HL-60/S4 treated with phorbol 12-myristate 13-acetate at 8.2 ng/mL for 4 days and 3 days (cell line): ENCODE data around the gene CCDC159.
"Not testable (repeated sequence)": the region's sequence is repeated elsewhere in the genome, so short reads cannot be mapped to it uniquely, and the experiment has no call there.

ENCODE experiments used
- in situ Hi-C: fragments of 300-500 bp; cut with MboI; formaldehyde crosslinking; loops from 2 replicates; pipeline ENCODE4 v1.15.0; 2022; ENCODE audit warnings: low sequenced_read_pairs

The CCDC159 gene

DNA sequence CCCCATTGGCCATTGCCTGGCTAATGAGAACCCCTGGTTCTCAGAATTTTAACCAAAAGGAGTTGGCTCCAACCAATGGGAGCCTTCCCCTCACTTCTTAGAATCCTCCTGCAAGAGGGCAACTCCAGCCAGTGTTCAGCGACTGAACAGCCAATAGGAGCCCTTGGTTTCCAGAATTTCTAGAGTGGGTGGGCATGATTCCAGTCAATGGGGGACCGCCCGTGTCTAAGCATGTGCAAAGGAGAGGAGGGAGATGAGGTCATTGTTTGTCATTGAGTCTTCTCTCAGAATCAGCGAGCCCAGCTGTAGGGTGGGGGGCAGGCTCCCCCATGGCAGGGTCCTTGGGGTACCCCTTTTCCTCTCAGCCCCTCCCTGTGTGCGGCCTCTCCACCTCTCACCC lies 18.6 kb downstream of the CCDC159 start:
- in situ Hi-C loops, result no loop called here

DNA sequence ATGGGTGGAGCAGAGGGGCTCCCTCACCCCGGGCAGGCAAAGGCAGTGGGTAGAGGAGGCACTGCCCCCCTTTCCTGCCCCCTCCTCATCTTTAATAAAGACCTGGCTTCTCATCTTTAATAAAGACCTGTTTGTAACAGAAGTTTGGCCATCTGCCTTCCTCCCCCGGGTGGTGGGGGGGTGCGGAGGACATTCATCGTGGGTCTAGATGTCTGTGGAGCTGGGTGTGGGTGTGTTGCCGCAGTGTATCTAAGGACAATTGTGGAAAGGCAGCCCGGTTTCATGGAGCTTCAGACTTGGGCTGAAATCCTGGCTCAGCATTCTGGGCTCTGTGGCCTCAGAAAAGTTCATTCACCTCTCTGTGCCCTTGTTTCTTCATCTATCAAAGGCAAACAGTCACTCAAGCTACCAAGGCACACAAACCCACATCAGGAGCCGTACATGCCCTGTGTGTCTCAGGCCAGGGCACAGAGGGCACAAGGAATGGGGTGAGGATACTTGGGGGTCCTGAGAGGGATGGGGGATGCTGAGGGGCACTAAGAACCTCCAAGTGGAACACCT lies 19.3 kb downstream of the CCDC159 start:
- in situ Hi-C loops, result no loop called here

GRCh38 chr19:11367528-11367927 lies 21.2 kb downstream of the CCDC159 start:
- in situ Hi-C loops, result no loop called here

DNA sequence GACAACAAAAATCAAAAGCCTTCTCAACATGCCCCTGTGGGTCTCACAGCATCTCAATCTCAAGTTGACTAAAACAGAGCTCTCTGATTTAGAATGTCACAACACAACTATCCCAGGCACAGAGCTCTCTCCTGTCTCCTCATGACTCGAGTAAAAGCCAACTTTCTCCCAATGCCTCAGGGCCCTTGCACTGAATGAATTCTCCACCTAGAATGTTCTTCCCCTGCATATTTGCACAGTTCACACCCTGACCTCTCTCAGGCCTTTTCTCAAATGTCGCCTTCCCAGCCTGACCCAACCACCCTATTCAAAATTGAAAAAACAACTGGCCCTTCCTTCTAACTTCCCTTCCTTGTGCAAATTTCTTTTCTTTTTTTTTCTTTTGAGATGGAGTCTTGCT lies 24.4 kb downstream of the CCDC159 start:
- in situ Hi-C loops, result no loop called here

DNA sequence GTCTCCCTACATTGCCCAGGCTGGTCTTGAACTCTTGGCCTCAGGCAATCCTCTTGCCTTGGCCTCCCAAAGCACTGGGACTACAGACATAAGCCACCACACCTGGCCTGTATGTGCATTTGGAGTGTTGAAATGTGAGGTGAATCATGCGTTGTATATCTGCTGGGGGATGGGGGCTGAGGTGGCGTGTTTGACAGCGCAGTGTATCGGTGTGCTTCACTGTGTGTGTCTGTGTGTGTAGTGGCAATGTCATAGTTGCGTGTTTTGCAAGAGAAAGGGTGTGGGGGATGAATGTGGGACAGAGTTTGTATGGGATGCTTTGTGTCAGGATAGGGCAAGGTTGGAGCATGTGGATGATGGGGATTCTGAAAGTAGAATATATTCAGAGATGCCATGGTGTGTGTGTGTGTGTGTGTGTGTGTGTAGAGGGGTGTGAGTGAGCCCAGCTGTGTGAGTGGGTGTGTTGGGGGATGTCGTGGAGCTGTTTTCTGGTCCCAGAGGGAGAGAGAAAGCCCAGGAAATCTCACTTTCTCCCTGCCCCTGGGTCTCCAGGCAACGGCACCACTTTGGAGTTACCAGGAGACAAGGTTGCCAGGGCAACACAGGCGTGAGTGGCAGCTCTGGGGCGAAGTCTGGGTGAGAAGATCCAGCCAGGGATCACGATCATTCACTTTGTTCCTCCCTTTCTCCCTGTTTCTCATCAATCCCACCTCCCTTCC lies 27.0 kb downstream of the CCDC159 start:
- in situ Hi-C loops, result no loop called here

DNA sequence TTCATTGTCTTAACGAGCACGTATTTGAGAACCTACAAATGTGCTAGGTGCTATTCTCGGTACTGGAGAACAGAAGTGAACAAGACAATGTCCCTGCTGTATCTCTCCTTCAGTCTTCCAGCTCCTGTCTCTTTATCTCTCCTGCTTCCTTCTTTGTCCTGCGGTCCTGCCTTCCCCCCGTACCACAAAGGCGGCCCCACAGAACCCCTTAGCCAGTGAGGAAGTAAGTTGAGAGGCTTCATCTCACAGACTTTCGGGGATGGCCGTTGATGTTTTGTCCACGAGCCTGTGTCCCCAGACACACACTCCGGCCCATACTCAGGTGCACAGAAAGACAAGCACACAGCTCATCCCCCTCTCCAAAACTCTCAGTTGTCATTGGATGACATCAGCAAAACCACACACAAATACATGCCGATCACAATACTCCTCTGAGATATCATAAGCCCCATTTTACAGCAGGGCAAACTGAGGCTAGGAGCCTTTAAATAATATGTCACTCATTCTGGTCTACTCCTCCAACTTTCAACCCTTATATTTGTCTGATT lies 27.6 kb downstream of the CCDC159 start:
- in situ Hi-C loops, result no loop called here

DNA sequence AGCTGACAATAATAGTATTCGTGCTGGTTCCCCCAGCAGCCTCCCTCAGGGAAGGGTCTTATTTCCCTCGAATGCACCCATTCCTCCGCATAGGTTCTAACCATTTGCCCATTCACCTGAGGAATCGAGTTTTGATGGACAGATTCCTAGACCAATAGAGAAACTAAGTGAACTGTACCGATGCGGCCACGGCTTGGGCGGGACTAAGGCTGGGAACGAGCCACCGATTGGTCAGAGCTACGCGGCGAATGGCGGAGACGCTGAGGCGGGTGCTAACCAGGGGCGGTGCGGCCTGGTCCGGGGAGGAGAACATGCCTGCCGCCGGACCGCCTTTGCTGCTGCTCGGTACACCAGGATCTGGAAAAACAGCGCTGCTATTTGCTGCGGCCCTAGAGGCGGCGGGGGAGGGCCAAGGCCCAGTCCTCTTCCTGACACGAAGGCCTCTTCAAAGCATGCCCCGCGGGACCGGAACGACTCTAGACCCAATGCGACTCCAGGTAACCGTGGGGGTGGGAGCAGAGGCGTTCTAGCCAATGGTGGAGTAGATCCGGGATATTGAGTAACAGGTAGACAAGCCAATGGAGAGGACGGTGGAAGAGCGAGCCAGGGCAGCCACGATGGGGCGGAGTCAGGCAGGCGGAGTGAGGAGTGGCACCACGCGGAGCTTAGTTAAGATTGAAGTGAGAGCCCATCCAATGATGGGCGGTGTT lies 28.3 kb downstream of the CCDC159 start, which contains the start of gene SWSAP1:
Gene SWSAP1 (plus strand): TSS at position 234 of the 710 bp plus-strand sequence. CDS start 15 bp downstream, at position 249.
- in situ Hi-C loops, result no loop called here

GRCh38 chr19:11375143-11375948 lies 29.0 kb downstream of the CCDC159 start:
- in situ Hi-C loops, result no loop called here

- in situ Hi-C loops, result no loop called here
Observed at GRCh38 chr19:11377237-11377636, 30.9 kb downstream of the CCDC159 start.

DNA sequence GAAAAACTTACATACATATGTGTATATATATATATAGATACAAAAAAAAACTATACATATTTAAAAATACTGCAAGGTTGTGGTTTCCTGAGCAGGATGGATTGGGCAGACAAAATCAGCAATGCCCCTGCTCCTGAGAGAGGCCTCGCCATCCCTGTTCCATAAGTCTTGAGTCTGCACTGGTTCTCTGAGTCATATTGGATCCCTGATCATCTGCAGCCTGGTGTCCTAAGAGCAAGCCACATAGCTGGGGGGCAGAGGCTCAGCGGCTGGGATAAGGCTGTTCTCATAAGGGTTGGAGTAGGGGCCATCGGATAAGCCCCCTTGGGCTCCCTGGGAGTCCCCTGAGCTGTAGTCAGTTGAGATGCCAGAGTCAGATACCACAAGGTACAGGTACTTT lies 31.4 kb downstream of the CCDC159 start:
- in situ Hi-C loops, result no loop called here

- in situ Hi-C loops, result no loop called here
Observed at GRCh38 chr19:11378319-11379189, 32.2 kb downstream of the CCDC159 start.

- in situ Hi-C loops, result not testable (repeated sequence)
Observed at GRCh38 chr19:11379269-11379845, 33.0 kb downstream of the CCDC159 start.

- in situ Hi-C loops, result no loop called here
Observed at GRCh38 chr19:11379857-11380350, 33.6 kb downstream of the CCDC159 start.

DNA sequence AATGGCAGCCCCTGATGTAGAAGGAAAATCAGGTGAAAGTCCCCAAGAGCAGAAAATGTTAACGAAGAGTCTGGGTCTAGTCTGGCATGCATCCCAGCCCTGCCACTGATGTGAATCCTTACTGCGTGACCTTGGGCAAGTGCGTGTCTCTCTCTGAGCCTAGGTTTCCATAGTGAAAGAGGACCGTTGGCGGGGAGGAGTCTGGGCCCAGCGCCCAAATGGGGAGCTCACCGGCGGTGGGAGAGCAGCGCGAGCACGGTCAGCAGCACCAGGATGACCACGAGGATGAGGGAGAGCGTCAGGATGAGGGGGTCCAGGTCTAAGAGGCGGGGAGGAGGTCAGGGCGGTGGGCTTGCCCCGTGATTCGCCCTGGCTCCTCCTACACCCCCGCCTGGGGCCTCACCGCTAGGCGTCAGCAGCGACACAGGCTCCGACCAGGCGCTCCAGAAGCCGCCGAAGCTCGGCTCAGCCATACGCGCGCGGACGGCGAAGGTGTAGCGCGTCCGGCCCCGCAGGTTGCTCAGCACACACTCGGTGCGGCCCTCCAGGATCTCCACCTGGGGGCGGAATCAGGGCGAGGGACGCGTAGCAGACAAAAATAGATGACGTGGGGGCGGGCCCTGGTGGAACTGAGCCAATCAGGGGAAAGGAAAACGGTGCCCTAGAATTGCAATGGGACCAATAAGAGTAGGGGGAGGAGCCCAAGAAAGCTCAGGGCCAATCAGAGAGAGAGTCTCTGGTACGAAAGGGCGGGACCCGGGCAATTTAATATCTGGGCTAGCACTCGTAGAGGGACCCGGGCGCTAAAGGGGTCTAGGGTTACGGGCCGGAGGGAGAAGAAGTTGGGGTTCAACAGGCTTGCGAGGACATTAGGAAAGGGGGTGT lies 34.6 kb downstream of the CCDC159 start:
- in situ Hi-C loops, result no loop called here

DNA sequence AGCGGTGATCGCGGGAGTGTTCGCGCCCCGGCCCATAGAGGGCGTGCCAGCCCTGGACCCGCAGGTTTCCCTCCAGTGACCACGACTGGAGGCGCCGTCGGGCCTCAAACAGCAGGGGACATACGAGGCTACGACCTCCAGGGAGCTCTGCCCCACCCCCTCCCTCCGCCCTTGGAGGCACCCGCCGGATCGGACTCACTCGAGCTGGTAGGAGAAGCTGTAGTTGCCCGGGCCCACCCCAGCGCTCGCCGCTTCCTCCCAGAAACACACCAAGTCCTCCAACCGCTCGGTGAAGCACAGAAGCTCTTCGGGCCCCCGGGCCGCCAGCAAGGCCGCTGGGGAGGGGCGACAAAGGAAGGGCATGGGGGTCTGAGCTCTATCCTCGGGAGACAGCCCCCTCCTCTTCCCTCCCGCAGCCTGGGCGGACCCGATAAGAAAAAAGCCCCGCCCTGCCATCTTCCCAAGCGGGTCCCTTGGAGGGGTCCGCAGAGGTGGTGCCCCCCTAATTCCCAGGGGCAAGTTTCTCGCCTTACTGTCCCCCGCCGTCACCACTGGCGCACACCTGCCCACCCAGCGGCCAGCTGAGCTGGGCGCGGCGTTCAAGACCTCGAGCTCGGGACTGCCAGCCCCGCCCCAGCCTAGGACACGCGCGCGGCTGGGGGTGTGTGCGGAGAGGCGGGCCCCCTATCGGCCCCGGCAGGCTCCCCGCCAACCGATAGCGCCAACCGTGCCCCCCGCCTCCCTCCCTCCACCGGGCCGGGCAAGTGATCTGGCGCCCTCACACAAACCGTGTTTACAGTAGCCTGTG lies 36.8 kb downstream of the CCDC159 start:
- in situ Hi-C loops, result no loop called here

- in situ Hi-C loops, result no loop called here
Observed at GRCh38 chr19:11383706-11384048, 37.4 kb downstream of the CCDC159 start.

DNA sequence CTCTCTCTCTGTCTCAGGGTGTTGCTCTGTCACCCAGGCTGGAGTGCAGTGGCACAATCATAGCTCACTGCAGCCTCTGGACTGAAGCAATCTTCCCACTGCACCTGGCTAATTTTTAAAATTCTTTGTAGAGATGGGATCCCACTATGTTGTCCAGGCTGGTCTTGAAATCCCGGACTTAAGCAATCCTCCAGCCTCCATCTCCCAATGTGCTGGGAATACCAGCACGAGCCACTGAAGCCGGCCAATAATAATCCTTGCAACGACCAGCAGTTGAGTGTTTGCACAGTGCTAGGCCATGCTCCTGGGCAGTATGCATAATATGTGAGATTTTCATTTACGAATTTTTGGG lies 38.4 kb downstream of the CCDC159 start:
- in situ Hi-C loops, result no loop called here
